ENCODE data around the gene KIAA1217. TPM values are rescaled to one million over a fixed set of nuclear protein-coding genes. Genes with fewer than 3 reads are reported as not detected.

Gene KIAA1217
- total and polyA plus RNA-seq, 9 of the 15 experiments (the other 6 are each of a cell fraction or from before 2014, with no cell fraction given): 0.04 TPM; not detected in 8

GRCh38 chr10:24440817-24441797, 232.2 kb downstream of the KIAA1217 start (continued):
- TF ChIP-seq REST (IDR thresholded peaks at IDR 0.05; ENCODE audit: borderline replicate concordance) (no peak), REST (CRISPR knock-in tag; IDR thresholded peaks at IDR 0.05; ENCODE audit: low read depth) (no peak), CHD4 (IDR thresholded peaks at IDR 0.05; ENCODE audit: insufficient read depth, insufficient replicate concordance, low read depth, low read length, poor library complexity, severe bottlenecking) (no peak), ZEB2 (IDR thresholded peaks at IDR 0.05) (no peak)
- TF ChIP-seq, protein P1, sequence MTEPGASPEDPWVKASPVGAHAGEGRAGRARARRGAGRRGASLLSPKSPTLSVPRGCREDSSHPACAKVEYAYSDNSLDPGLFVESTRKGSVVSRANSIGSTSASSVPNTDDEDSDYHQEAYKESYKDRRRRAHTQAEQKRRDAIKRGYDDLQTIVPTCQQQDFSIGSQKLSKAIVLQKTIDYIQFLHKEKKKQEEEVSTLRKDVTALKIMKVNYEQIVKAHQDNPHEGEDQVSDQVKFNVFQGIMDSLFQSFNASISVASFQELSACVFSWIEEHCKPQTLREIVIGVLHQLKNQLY (CRISPR knock-in tag; conservative IDR thresholded peaks at IDR 0.05): no peak
- TF ChIP-seq, protein P2, sequence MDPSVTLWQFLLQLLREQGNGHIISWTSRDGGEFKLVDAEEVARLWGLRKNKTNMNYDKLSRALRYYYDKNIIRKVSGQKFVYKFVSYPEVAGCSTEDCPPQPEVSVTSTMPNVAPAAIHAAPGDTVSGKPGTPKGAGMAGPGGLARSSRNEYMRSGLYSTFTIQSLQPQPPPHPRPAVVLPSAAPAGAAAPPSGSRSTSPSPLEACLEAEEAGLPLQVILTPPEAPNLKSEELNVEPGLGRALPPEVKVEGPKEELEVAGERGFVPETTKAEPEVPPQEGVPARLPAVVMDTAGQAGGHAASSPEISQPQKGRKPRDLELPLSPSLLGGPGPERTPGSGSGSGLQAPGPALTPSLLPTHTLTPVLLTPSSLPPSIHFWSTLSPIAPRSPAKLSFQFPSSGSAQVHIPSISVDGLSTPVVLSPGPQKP (CRISPR knock-in tag; IDR thresholded peaks at IDR 0.05): no peak
